ENCODE data around the gene TRAPPC6A.

Gene TRAPPC6A

DNA sequence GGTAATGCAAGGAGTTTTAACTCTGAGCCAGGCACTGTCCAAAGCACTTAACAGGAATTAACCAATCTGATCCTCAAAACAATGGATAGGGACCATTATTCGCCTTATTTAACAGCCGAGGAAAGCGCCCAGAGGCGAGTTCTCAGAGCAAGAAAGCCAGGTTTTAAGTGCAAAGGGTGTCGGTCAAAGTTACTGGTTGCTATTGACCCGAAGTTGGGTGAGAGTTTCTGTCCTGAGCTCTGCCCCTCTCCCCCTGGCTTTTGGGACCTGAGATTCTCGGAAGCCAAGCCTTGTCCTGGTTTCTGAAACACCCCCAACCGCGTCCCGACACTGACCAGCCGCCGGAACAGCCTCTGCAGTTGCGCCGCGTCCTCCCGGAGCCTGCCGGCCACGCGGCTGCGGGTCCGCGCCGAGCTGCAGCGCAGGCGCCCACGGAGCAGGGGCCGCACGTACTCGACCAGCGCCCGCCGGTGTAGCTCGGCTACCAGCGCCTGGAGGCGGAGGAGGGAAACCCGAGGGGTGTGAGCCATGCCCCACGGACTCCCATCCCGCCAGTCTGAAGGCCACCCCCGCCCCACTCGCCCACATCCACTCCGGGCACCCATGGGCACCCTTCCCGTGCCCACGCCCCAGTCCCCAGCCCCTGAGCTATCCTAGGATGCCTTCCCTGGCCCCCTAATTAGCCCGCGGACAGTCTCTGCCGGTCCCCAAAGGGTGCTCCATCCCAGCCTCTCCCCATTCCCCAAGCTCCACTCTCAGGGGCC is 39.3 kb upstream of the TRAPPC6A start:
- TF ChIP-seq, protein P1, sequence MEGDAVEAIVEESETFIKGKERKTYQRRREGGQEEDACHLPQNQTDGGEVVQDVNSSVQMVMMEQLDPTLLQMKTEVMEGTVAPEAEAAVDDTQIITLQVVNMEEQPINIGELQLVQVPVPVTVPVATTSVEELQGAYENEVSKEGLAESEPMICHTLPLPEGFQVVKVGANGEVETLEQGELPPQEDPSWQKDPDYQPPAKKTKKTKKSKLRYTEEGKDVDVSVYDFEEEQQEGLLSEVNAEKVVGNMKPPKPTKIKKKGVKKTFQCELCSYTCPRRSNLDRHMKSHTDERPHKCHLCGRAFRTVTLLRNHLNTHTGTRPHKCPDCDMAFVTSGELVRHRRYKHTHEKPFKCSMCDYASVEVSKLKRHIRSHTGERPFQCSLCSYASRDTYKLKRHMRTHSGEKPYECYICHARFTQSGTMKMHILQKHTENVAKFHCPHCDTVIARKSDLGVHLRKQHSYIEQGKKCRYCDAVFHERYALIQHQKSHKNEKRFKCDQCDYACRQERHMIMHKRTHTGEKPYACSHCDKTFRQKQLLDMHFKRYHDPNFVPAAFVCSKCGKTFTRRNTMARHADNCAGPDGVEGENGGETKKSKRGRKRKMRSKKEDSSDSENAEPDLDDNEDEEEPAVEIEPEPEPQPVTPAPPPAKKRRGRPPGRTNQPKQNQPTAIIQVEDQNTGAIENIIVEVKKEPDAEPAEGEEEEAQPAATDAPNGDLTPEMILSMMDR (IDR thresholded peaks at IDR 0.05; ENCODE audit: low read length, missing control alignments) = no peak
- DNase-seq (ENCODE audit: low read depth) = no peak
- H3K4me3 ChIP-seq (replicated peaks; ENCODE audit: low read depth, low read length) = no peak overlapping the region

DNA sequence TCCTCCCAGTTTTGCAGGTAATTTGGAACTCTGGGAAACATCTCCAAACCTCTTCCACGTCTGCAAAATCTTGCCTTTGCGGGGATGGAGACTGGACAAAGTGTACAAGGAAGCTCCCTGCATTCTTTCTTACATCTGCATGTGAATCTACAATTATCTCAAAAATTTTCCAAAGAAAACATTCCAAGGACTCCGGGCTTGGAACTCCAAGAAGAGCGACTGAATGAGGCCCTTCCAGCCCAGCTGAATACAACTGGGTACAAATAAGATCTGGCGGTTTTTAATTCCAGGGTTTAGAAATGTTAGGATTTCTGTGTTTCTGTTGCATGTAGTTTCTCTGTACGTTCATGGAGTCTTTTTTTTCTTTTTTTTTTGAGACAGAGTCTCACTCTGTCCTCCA is 38.6 kb upstream of the TRAPPC6A start:
- TF ChIP-seq, protein P1 (IDR thresholded peaks at IDR 0.05; ENCODE audit: low read length, missing control alignments) = no peak
- DNase-seq (ENCODE audit: low read depth) = no peak
- no peak overlapping the region for H3K4me3 ChIP-seq (replicated peaks; ENCODE audit: low read depth, low read length)

DNA sequence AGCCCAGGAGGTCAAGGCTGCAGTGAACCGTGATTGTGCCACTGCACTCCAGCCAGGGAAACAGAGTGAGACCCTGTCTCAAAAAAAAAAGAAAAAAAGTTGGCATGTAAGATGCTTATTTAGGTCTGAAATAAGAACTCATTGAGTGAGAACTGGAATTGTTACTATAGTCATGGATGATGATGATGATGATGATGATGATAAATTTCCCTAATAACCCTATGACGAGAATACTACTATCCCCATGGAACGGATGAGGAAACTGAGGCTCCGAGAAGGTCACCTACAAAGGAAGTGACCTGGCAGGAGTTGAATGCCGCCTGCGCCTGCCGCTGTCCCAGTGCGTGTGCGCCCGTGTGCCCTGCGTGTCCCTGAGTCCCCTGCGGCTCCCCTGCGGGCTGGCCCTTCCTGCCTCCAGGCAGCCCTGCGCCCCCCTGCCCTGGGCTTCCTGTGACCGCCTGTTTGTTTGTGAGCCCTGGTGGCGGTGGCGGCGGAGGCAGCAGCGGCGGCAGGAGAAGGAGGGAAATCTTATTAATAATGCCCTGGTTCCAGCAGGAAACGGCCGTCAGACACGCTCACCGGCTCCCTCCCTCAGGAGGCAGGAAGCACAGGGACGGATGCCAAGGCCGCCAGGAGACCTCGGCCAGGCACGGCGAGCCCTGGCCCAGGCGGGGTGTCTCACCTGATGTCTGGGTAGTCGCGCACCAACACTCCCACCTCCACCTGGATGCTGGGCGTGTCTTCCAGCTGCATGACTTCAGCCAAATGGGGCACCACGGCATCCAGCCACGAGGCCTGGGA is 37.6 kb upstream of the TRAPPC6A start:
- TF ChIP-seq, protein P1 (IDR thresholded peaks at IDR 0.05; ENCODE audit: low read length, missing control alignments) = no peak
- H3K4me3 ChIP-seq (replicated peaks; ENCODE audit: low read depth, low read length) = no peak overlapping the region
- DNase-seq (ENCODE audit: low read depth) = no peak

DNA sequence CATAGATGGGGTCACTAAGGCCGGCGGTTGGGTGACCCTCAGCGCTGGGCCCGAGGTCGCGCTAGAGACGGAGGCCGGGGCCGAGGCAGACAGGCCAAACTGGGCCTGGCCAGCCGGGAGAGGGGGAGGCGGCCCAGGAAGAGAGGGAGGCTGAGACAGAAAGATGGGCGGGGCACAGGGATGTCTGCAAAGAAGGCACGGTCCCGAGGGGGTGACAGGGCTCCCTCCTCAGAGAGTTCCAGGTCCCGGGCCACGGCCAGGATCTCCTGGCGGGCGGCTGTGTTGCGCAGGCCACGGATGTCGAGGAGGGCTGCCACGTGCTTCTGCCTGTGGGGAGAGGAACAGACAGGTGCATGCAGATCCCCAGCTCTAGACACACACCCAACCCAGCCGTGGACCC is 35.0 kb upstream of the TRAPPC6A start:
- TF ChIP-seq, protein P1 (IDR thresholded peaks at IDR 0.05; ENCODE audit: low read length, missing control alignments) = no peak
- no peak overlapping the region for H3K4me3 ChIP-seq (replicated peaks; ENCODE audit: low read depth, low read length)
- no peak for DNase-seq (ENCODE audit: low read depth)

DNA sequence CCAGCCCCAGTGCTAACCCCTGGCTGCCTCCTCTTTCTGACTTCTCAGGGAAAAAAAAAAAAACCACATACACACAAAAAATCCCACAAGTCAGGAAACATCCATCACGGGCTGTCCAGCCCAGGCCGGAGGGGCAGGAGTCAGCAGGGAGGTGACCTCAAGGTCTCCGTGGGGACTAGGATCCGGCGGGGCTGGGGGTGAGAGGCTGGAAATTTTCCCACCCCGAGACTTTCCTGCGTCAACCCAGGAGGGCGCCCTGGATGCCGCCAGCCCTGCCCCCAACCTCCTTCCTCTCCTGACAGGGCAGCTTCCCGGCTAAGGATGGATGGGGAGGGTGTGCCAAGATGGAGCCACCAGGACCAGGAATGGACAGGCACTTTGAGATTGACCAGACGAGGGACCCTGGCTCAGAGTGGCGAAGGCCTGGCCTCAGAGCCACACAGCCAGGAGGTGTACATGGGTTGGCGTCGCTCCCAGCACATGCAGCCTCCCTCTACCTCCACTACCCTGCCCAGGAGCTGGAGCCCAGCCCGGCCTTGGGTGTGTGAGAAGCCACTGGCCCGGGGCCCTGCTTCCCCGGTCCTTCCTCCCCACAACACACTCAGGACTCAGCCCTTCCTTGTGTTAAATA is 33.8 kb upstream of the TRAPPC6A start:
- peak; percentile 9 for DNase-seq (ENCODE audit: low read depth)
- no peak overlapping the region for H3K4me3 ChIP-seq (replicated peaks; ENCODE audit: low read depth, low read length)
- TF ChIP-seq, protein P1 (IDR thresholded peaks at IDR 0.05; ENCODE audit: low read length, missing control alignments) = no peak

DNA sequence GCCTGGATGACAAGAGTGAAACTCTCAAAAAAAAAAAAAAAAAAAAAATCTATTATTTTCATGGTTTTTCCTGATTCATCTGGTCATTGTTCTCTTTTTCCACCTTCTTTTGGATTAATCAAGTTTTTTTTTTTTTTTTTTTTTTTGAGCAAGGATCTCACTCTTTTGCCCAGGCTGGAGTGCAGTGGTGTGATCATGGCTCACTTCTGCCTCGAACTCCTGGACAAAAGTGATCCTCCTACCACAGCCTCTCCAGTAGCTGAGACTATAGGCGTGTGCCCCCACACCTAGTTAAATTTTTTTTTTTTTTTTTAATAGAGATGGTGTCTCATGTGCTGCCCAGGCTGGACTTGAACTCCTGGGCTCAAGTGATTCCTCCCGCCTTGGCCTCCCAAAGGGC is 28.3 kb upstream of the TRAPPC6A start:
- H3K4me3 ChIP-seq (replicated peaks; ENCODE audit: low read depth, low read length) = no peak overlapping the region
- TF ChIP-seq, protein P1 (IDR thresholded peaks at IDR 0.05; ENCODE audit: low read length, missing control alignments) = no peak
- DNase-seq (ENCODE audit: low read depth) = no peak
